Activated CD8-positive, alpha-beta memory T cell treated with anti-CD3 and anti-CD28 coated beads for 36 hours (primary cell): Measurements from ENCODE around the gene STAT1. TPM values are rescaled to one million over a fixed set of nuclear protein-coding genes. Genes with fewer than 3 reads are reported as not detected.
"Not testable (repeated sequence)": the region's sequence is repeated elsewhere in the genome, so short reads cannot be mapped to it uniquely, and the experiment has no call there.

Experiments
- CTCF ChIA-PET: fragments of 350-600 bp; sonication (Branson Sonifier 250); formaldehyde crosslinking; loops from one replicate; lab custom pipeline; 2021; ENCODE audit warnings: antibody characterized with exemption; lab: Charles Lee
- POLR2A ChIA-PET: fragments of 350-600 bp; sonication (Branson Sonifier 250); formaldehyde crosslinking; loops from one replicate; lab custom pipeline; 2021; ENCODE audit warnings: antibody characterized with exemption; lab: Charles Lee
- total RNA-seq, 2 experiments: library from RNA; stranded (reverse); gene quantifications; one replicate each; pipeline ENCODE4 v1.2.3, GENCODE V29; 2021

Gene STAT1
- total RNA-seq, 2 experiments from 2014 or later: 107 to 109 TPM

- CTCF ChIA-PET: no interaction called here
- POLR2A ChIA-PET: no interaction called here
Observed at GRCh38 chr2:190976521-190976920, 37.5 kb downstream of the STAT1 start.

- POLR2A ChIA-PET: no interaction called here
Observed at GRCh38 chr2:190974629-190975361, 39.2 kb downstream of the STAT1 start.

GRCh38 chr2:190973726-190974628 lies 40.0 kb downstream of the STAT1 start:
- CTCF ChIA-PET: no interaction called here
- POLR2A ChIA-PET: no interaction called here

More at GRCh38 chr2:190974629-190975361, 39.2 kb downstream of the STAT1 start:
- CTCF ChIA-PET: no interaction called here

- POLR2A ChIA-PET: no interaction called here
- CTCF ChIA-PET: no interaction called here
Observed at GRCh38 chr2:190973262-190973661, 40.7 kb downstream of the STAT1 start.

- ChIA-PET POLR2A (no interaction called here), CTCF (no interaction called here)
Observed at GRCh38 chr2:190972846-190973245, 41.1 kb downstream of the STAT1 start.

GRCh38 chr2:190972213-190972612 lies 41.8 kb downstream of the STAT1 start:
- POLR2A ChIA-PET: no interaction called here

GRCh38 chr2:190970873-190971506 lies 43.0 kb downstream of the STAT1 start:
- ChIA-PET CTCF (no interaction called here), POLR2A (no interaction called here)

More at GRCh38 chr2:190972213-190972612, 41.8 kb downstream of the STAT1 start:
- CTCF ChIA-PET: no interaction called here

- POLR2A ChIA-PET: no interaction called here
- CTCF ChIA-PET: no interaction called here
Observed at GRCh38 chr2:190970160-190970559, 43.8 kb downstream of the STAT1 start.

- ChIA-PET CTCF (interaction anchor here (0.5 to 1.1 kb wide), 2 partner anchors 32 to 624 kb away, joined by 3 read pairs; no protein-coding TSS in a partner anchor), POLR2A (no interaction called here)
Observed at GRCh38 chr2:190968522-190968921, 45.4 kb downstream of the STAT1 start.

- POLR2A ChIA-PET: no interaction called here
- CTCF ChIA-PET: no interaction called here
Observed at GRCh38 chr2:190965580-190966222, 48.3 kb downstream of the STAT1 start.

- ChIA-PET CTCF (no interaction called here), POLR2A (no interaction called here)
Observed at GRCh38 chr2:190964170-190964795, 49.7 kb downstream of the STAT1 start.

- POLR2A ChIA-PET: interaction anchor here (0.5 kb wide), 1 partner anchor 13 kb away, joined by 6 read pairs; no protein-coding TSS in a partner anchor
Observed at GRCh38 chr2:190963088-190963487, 50.9 kb downstream of the STAT1 start.

GRCh38 chr2:190961918-190962487 lies 52.0 kb downstream of the STAT1 start:
- CTCF ChIA-PET: no interaction called here
- POLR2A ChIA-PET: no interaction called here

More at GRCh38 chr2:190963088-190963487, 50.9 kb downstream of the STAT1 start:
- CTCF ChIA-PET: no interaction called here

GRCh38 chr2:190961117-190961516 lies 52.9 kb downstream of the STAT1 start:
- POLR2A ChIA-PET, CTCF ChIA-PET: not testable (repeated sequence)

- ChIA-PET CTCF (interaction anchor here (0.7 to 1.5 kb wide), 2 partner anchors 12 to 110 kb away, joined by 3 read pairs; no protein-coding TSS in a partner anchor), POLR2A (interaction anchor here (0.6 to 0.7 kb wide), 2 partner anchors 40 to 263 kb away, joined by 3 to 6 read pairs; no protein-coding TSS in a partner anchor)
Observed at GRCh38 chr2:190959911-190960788, 53.8 kb downstream of the STAT1 start.

GRCh38 chr2:190953257-190953656 lies 60.7 kb downstream of the STAT1 start:
- POLR2A ChIA-PET: no interaction called here
- CTCF ChIA-PET: no interaction called here

GRCh38 chr2:190950566-190950991 lies 63.4 kb downstream of the STAT1 start:
- POLR2A ChIA-PET: no interaction called here
- CTCF ChIA-PET: interaction anchor here (0.8 kb wide), 1 partner anchor 39 kb away, joined by 3 read pairs; no protein-coding TSS in a partner anchor
